HepG2 (cell line): Measurements from ENCODE around the gene CRYZL1. TPM values are rescaled to one million over a fixed set of nuclear protein-coding genes. Genes with fewer than 3 reads are reported as not detected.

Experiments
- EP300 ChIP-seq, 3 experiments: sonication (generic) in 1 of 3; formaldehyde crosslinking in 1 of 3; IDR thresholded peaks; 2 replicates each; pipeline versions ENCODE4 v1.5.1 to v1.6.1; 2011 to 2020; ENCODE audit warnings: low read depth in 2 of 3, low read length in 2 of 3, borderline replicate concordance in 1 of 3, improper control_type of control experiment in 1 of 3, mild to moderate bottlenecking in 1 of 3, missing genetic modification reagents in 1 of 3, moderate library complexity in 1 of 3
- HES4 ChIP-seq: sonication (generic); formaldehyde crosslinking; IDR thresholded peaks from 2 replicates; pipeline ENCODE4 v1.9.0; 2021; ENCODE audit warnings: mild to moderate bottlenecking, missing genetic modification reagents, borderline replicate concordance
- KLF6 ChIP-seq: IDR thresholded peaks from 2 replicates; pipeline ENCODE4 v1.8.0; 2016; ENCODE audit warnings: missing biosample characterization, missing genetic modification reagents
- MATR3 ChIP-seq: sonication (generic); formaldehyde crosslinking; IDR thresholded peaks from 2 replicates; pipeline ENCODE4 v1.4.0; 2020; ENCODE audit warnings: missing genetic modification reagents
- MEIS1 ChIP-seq: sonication (generic); formaldehyde crosslinking; IDR thresholded peaks from 2 replicates; pipeline ENCODE4 v1.9.0; 2021; ENCODE audit warnings: mild to moderate bottlenecking, missing genetic modification reagents, moderate library complexity, borderline replicate concordance
- SMAD3 ChIP-seq: sonication (generic); formaldehyde crosslinking; IDR thresholded peaks from 2 replicates; pipeline ENCODE4 v1.4.0; 2020; ENCODE audit warnings: missing genetic modification reagents
- TOE1 ChIP-seq: sonication (generic); formaldehyde crosslinking; IDR thresholded peaks from 2 replicates; pipeline ENCODE4 v1.4.0; 2020; ENCODE audit warnings: mild to moderate bottlenecking, missing genetic modification reagents
- ZFP41 ChIP-seq: sonication (generic); formaldehyde crosslinking; IDR thresholded peaks from 2 replicates; pipeline ENCODE4 v1.4.0; 2020; ENCODE audit warnings: mild to moderate bottlenecking, missing genetic modification reagents, borderline replicate concordance
- ZNF138 ChIP-seq: sonication (generic); formaldehyde crosslinking; IDR thresholded peaks from 2 replicates; pipeline ENCODE4 v1.5.0; 2020; ENCODE audit warnings: mild to moderate bottlenecking, low read depth, missing genetic modification reagents
- ZNF430 ChIP-seq: sonication (generic); formaldehyde crosslinking; IDR thresholded peaks from 2 replicates; pipeline ENCODE4 v1.9.0; 2021; ENCODE audit warnings: mild to moderate bottlenecking, missing genetic modification reagents
- ZNF570 ChIP-seq: sonication (generic); formaldehyde crosslinking; IDR thresholded peaks from 2 replicates; pipeline ENCODE4 v1.4.0; 2020; ENCODE audit warnings: mild to moderate bottlenecking, missing genetic modification reagents, borderline replicate concordance
- ZNF777 ChIP-seq: sonication (generic); formaldehyde crosslinking; IDR thresholded peaks from 2 replicates; pipeline ENCODE4 v1.4.0; 2020; ENCODE audit warnings: missing genetic modification reagents
- polyA plus RNA-seq, 8 experiments: library from polyadenylated mRNA; depleted of rRNA in 3 of 8; stranded (reverse) in 7 of 8; unstranded in 1 of 8; fragments of >200 nt; fragmentation: Illumina TruSeq in 4 of 8; extraction: Trizol in 4 of 8; gene quantifications; 2 replicates each; pipeline versions ENCODE4 v1.2.1 to v1.2.3, GENCODE V29; 2011 to 2016; ENCODE audit warnings: low read depth in 4 of 8, missing spikeins in 1 of 8, mixed read lengths in 1 of 8; ENCODE audit not compliant: insufficient read depth in 1 of 8
- total RNA-seq, 5 experiments: library from RNA; depleted of rRNA; stranded (reverse); fragments of >200 nt; fragmentation: Illumina TruSeq; extraction: Trizol; gene quantifications; 2 replicates each; pipeline ENCODE4 v1.2.3, GENCODE V29; 2016; ENCODE audit warnings: low read depth in 1 of 5
- TF ChIP-seq, protein P1 (sequence below): sonication (generic); formaldehyde crosslinking; conservative IDR thresholded peaks from 2 replicates; pipeline ENCODE4 v1.8.1; 2023; ENCODE audit warnings: missing genetic modification reagents
- TF ChIP-seq, protein P2 (sequence below): IDR thresholded peaks from 2 replicates; pipeline ENCODE4 v1.6.1; 2016; ENCODE audit warnings: control low read depth
- TF ChIP-seq, protein P3 (sequence below): sonication (generic); formaldehyde crosslinking; IDR thresholded peaks from 2 replicates; pipeline ENCODE4 v1.4.0; 2020; ENCODE audit warnings: low read depth, mild to moderate bottlenecking, missing genetic modification reagents
- TF ChIP-seq, protein P4 (sequence below): sonication (generic); formaldehyde crosslinking; IDR thresholded peaks from 2 replicates; pipeline ENCODE4 v1.4.0; 2020; ENCODE audit warnings: missing genetic modification reagents, borderline replicate concordance
- TF ChIP-seq, protein P5 (sequence below): sonication (generic); formaldehyde crosslinking; IDR thresholded peaks from 2 replicates; pipeline ENCODE4 v1.5.1; 2020; ENCODE audit warnings: mild to moderate bottlenecking, missing genetic modification reagents, borderline replicate concordance

Gene CRYZL1
- total and polyA plus RNA-seq, 2 of the 13 experiments (the other 11 are each of a cell fraction or from before 2014, with no cell fraction given): 20.3 to 27.7 TPM

DNA sequence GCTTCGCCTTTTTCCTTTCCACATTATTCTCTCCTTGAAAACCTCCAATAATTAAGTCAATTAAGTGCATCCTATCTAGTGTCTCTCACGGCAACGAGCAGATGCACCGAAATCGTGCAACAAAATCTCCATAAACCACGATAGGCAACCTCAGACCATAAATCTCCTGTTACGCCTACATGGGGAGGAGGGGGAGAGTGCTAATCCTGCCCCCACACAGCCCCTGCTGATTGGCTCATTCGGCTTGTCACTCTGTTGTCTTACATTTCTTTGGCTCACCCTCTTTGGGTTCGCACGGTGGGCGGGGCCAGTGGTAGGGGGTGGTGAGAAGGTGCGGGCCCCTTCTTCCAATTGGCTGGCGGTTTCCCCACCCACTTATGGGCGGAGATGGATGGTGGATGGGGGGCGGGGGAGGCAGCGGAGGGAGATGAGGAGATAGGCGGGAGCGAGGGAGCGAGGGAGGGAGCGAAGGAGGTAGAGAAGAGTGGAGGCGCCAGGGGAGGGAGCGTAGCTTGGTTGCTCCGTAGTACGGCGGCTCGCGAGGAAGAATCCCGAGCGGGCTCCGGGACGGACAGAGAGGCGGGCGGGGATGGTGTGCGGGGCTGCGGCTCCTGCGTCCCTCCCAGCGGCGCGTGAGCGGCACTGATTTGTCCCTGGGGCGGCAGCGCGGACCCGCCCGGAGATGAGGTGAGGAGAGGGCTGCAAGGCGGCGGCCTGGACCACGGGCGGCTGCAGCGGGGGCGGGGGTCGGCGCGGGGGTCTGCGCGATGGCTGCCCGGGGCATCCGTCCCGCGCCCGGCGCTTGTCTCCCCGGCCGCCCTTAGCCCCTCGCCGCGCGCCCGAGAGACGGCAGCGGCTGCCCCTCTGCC is 720 bp upstream of the CRYZL1 start, which contains the start of gene ITSN1 (continued):
- TF ChIP-seq MEIS1 (CRISPR knock-in tag): no peak
- TF ChIP-seq, protein P1, sequence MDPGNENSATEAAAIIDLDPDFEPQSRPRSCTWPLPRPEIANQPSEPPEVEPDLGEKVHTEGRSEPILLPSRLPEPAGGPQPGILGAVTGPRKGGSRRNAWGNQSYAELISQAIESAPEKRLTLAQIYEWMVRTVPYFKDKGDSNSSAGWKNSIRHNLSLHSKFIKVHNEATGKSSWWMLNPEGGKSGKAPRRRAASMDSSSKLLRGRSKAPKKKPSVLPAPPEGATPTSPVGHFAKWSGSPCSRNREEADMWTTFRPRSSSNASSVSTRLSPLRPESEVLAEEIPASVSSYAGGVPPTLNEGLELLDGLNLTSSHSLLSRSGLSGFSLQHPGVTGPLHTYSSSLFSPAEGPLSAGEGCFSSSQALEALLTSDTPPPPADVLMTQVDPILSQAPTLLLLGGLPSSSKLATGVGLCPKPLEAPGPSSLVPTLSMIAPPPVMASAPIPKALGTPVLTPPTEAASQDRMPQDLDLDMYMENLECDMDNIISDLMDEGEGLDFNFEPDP (CRISPR knock-in tag): no peak
- 0 out of 2 replicates have a peak, but pooled peaks have one; percentile 31 for TF ChIP-seq ZNF430
- TF ChIP-seq TOE1 (CRISPR knock-in tag): no peak
- TF ChIP-seq, protein P2, sequence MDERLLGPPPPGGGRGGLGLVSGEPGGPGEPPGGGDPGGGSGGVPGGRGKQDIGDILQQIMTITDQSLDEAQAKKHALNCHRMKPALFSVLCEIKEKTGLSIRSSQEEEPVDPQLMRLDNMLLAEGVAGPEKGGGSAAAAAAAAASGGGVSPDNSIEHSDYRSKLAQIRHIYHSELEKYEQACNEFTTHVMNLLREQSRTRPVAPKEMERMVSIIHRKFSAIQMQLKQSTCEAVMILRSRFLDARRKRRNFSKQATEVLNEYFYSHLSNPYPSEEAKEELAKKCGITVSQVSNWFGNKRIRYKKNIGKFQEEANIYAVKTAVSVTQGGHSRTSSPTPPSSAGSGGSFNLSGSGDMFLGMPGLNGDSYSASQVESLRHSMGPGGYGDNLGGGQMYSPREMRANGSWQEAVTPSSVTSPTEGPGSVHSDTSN (CRISPR knock-in tag): peak; percentile 89
- TF ChIP-seq, protein P3, sequence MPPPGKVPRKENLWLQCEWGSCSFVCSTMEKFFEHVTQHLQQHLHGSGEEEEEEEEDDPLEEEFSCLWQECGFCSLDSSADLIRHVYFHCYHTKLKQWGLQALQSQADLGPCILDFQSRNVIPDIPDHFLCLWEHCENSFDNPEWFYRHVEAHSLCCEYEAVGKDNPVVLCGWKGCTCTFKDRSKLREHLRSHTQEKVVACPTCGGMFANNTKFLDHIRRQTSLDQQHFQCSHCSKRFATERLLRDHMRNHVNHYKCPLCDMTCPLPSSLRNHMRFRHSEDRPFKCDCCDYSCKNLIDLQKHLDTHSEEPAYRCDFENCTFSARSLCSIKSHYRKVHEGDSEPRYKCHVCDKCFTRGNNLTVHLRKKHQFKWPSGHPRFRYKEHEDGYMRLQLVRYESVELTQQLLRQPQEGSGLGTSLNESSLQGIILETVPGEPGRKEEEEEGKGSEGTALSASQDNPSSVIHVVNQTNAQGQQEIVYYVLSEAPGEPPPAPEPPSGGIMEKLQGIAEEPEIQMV (CRISPR knock-in tag): no peak
- 0 out of 2 replicates have a peak, but pooled peaks have one; percentile 49 for TF ChIP-seq HES4 (CRISPR knock-in tag)
- TF ChIP-seq, protein P4, sequence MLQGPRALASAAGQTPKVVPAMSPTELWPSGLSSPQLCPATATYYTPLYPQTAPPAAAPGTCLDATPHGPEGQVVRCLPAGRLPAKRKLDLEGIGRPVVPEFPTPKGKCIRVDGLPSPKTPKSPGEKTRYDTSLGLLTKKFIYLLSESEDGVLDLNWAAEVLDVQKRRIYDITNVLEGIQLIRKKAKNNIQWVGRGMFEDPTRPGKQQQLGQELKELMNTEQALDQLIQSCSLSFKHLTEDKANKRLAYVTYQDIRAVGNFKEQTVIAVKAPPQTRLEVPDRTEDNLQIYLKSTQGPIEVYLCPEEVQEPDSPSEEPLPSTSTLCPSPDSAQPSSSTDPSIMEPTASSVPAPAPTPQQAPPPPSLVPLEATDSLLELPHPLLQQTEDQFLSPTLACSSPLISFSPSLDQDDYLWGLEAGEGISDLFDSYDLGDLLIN: no peak
- TF ChIP-seq ZNF138 (CRISPR knock-in tag): no peak
- no peak for TF ChIP-seq SMAD3 (CRISPR knock-in tag)
- TF ChIP-seq ZNF570: no peak
- no peak for TF ChIP-seq ZFP41 (CRISPR knock-in tag)
- no peak for TF ChIP-seq MATR3 (CRISPR knock-in tag)
- no peak for TF ChIP-seq EP300 (IDR thresholded peaks at IDR 0.05; ENCODE audit: low read depth in 2 of 2, low read length in 2 of 2)
- TF ChIP-seq EP300 (CRISPR knock-in tag; IDR thresholded peaks at IDR 0.05; ENCODE audit: borderline replicate concordance): no peak
- no peak for TF ChIP-seq KLF6
- TF ChIP-seq, protein P5, sequence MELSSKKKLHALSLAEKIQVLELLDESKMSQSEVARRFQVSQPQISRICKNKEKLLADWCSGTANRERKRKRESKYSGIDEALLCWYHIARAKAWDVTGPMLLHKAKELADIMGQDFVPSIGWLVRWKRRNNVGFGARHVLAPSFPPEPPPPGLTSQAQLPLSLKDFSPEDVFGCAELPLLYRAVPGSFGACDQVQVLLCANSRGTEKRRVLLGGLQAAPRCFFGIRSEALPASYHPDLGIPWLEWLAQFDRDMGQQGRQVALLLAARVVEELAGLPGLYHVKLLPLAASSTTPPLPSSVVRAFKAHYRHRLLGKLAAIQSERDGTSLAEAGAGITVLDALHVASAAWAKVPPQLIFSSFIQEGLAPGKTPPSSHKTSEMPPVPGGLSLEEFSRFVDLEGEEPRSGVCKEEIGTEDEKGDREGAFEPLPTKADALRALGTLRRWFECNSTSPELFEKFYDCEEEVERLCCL: no peak
- TF ChIP-seq ZNF777: no peak; the same call in 1 of the 2 replicates
